Measurements from ENCODE around the gene HOXD8. TPM values are rescaled to one million over a fixed set of nuclear protein-coding genes. Genes with fewer than 3 reads are reported as not detected.

Gene HOXD8
- total and polyA plus RNA-seq, 9 of the 15 experiments (the other 6 are each of a cell fraction or from before 2014, with no cell fraction given), result 0.04 to 0.15 TPM; not detected in 7

GRCh38 chr2:176160986-176161824, 31.7 kb downstream of the HOXD8 start:
- ChIA-PET POLR2A (interaction anchor here (0.6 to 1.2 kb wide), 7 partner anchors 10 to 1435 kb away, joined by 3 to 4 read pairs (median 3); no protein-coding TSS in a partner anchor), CTCF (ENCODE audit: low intra/inter-chr PET ratio) (no interaction called here)
- Histone ChIP-seq H3K27me3 (ENCODE audit: control insufficient read depth in 2 of 2, insufficient read depth in 2 of 2, low read length in 2 of 2) (peaks cover 84 to 89% of the 10 kb centered on the region in 2 experiments), H3K4me2 (ENCODE audit: insufficient read depth, low read length) (no peak overlapping the region), H4K20me1 (replicated peaks; ENCODE audit: control insufficient read depth, insufficient read depth, low read length) (peaks cover 8% of the 10 kb centered on the region), H3K9me3 (replicated peaks; ENCODE audit: control insufficient read depth, insufficient read depth, low read depth, low read length) (no peaks in the 10 kb centered on the region), H3K36me3 (ENCODE audit: control insufficient read depth, insufficient read depth, low read length) (no peaks in the 10 kb centered on the region), H3K27ac (ENCODE audit: extremely low read depth, low read depth, low read length) (no peak overlapping the region), H2AFZ (ENCODE audit: low read depth, low read length) (no peak overlapping the region), H3K4me1 (replicated peaks in 1 of 2; ENCODE audit: control insufficient read depth in 2 of 2, insufficient read depth in 2 of 2, low read length in 2 of 2) (peaks cover 0 to 29% of the 10 kb centered on the region in 2 experiments; a peak in 3 of 5 replicates), H3K79me2 (ENCODE audit: control insufficient read depth, insufficient read depth, low read length) (no peaks in the 10 kb centered on the region), H3K9me1 (ENCODE audit: control insufficient read depth, insufficient read depth, low read length) (no peaks in the 10 kb centered on the region), H3K9ac (ENCODE audit: insufficient read depth in 1 of 2, low read depth in 2 of 2, low read length in 2 of 2) (no peak overlapping the region), H3K4me3 (no peak overlapping the region)
- ATAC-seq, result no peak
- intact Hi-C loops (cut with micrococcal nuclease) (no loop called here), in situ Hi-C loops (cut with MboI) (no loop called here)
- BruUV-seq (replicated peaks), result no TSS peak
- no peak for FAIRE-seq
- DNase-seq (ENCODE audit: extremely low read depth in 1 of 4, low spot score in 3 of 4), result no peak
- whole genome bisulfite sequencing (ENCODE audit: insufficient coverage, low coverage, missing lambda C conversion rate), result 14% methylated on average over 22 of the region's 22 CpGs
- TF ChIP-seq HEY1 (CRISPR knock-in tag; IDR thresholded peaks at IDR 0.05; ENCODE audit: borderline replicate concordance), result no peak
- TF ChIP-seq HNRNPK (IDR thresholded peaks at IDR 0.05; ENCODE audit: low read depth, low read length, poor library complexity, severe bottlenecking), result no peak
- TF ChIP-seq TBL1XR1 (IDR thresholded peaks at IDR 0.05; ENCODE audit: low read length in 2 of 2), result no peak
- no peak for TF ChIP-seq ELF4 (CRISPR knock-in tag; IDR thresholded peaks at IDR 0.05)
- TF ChIP-seq ZNF609 (CRISPR knock-in tag; IDR thresholded peaks at IDR 0.05; ENCODE audit: borderline replicate concordance), result no peak
- TF ChIP-seq FOS (IDR thresholded peaks at IDR 0.05; ENCODE audit: extremely low read depth, insufficient read length), result no peak
- TF ChIP-seq KAT8 (IDR thresholded peaks at IDR 0.05; ENCODE audit: low read depth), result no peak
- no peak for TF ChIP-seq TEAD1 (CRISPR knock-in tag; IDR thresholded peaks at IDR 0.05)
- TF ChIP-seq RUNX1 (IDR thresholded peaks at IDR 0.05; ENCODE audit: low read depth), result no peak
- TF ChIP-seq L3MBTL2 (IDR thresholded peaks at IDR 0.05), result no peak
- no peak for TF ChIP-seq ILK (tag; IDR thresholded peaks at IDR 0.05; ENCODE audit: borderline replicate concordance, low read depth)
- no peak for TF ChIP-seq ZNF282 (CRISPR knock-in tag; IDR thresholded peaks at IDR 0.05)
- no peak for TF ChIP-seq RBM17 (IDR thresholded peaks at IDR 0.05; ENCODE audit: borderline replicate concordance, low read depth, low read length)
- no peak for TF ChIP-seq ZNF311 (CRISPR knock-in tag; IDR thresholded peaks at IDR 0.05)
- TF ChIP-seq UBTF (IDR thresholded peaks at IDR 0.05; ENCODE audit: borderline replicate concordance in 1 of 2, low read depth in 2 of 2, low read length in 2 of 2), result no peak

Data from K562 (cell line).